Psoas muscle (tissue), 8 donors: ENCODE results near the gene COPE. TPM values are rescaled to one million over a fixed set of nuclear protein-coding genes. Genes with fewer than 3 reads are reported as not detected.
A peak's percentile ranks its signal among the peaks of the same experiment; 100 is the strongest.
"Not testable (repeated sequence)": the region's sequence is repeated elsewhere in the genome, so short reads cannot be mapped to it uniquely, and the experiment has no call there.

Experiments
- ATAC-seq, 4 donors: fragments of 200-7000 bp; cut with Tn5 transposase; one replicate each; pipeline ENCODE4 v1.9.1; 2020; ENCODE audit warnings: moderate library complexity in 3 of 4, mild to moderate bottlenecking in 2 of 4
- DNase-seq, 2 donors: peaks; one replicate each; pipeline ENCODE4 v3.0.0-alpha.2; 2020
- H3K27ac ChIP-seq: fragments of 200-600 bp; one replicate; pipeline ENCODE4 v1.8.0; 2022
- H3K27me3 ChIP-seq, 3 donors: fragments of 200-600 bp in 1 of 3; one replicate each; pipeline versions ENCODE4 v1.6.1 to v1.8.0; 2013 to 2022; ENCODE audit warnings: low read length in 2 of 3, mild to moderate bottlenecking in 2 of 3, moderate library complexity in 1 of 3; ENCODE audit not compliant: insufficient read depth in 3 of 3
- H3K36me3 ChIP-seq, 2 donors: fragments of 200-600 bp in 1 of 2; one replicate each; pipeline versions ENCODE4 v1.6.1 to v1.8.0; 2013 to 2022; ENCODE audit warnings: low read depth in 1 of 2, mild to moderate bottlenecking in 1 of 2, moderate library complexity in 1 of 2; ENCODE audit not compliant: insufficient read depth in 1 of 2
- H3K4me1 ChIP-seq: fragments of 200-600 bp; one replicate; pipeline ENCODE4 v1.8.0; 2022
- H3K4me3 ChIP-seq: fragments of 200-600 bp; one replicate; pipeline ENCODE4 v1.8.0; 2022; ENCODE audit warnings: mild to moderate bottlenecking
- H3K9me3 ChIP-seq: fragments of 200-600 bp; one replicate; pipeline ENCODE4 v1.8.0; 2022
- CTCF ChIP-seq: fragments of 200-600 bp; IDR thresholded peaks from one replicate; pipeline ENCODE4 v1.8.0; 2022; ENCODE audit warnings: antibody characterized with exemption
- WGBS, 3 donors: extraction: QIAGEN DNeasy Blood & Tissue Kit; methylation state at CpG; one replicate each; pipeline versions ENCODE4 v1.1.6 to v1.1.7; 2013; 5-methylcytosine and 5-hydroxymethylcytosine counted together
- intact Hi-C, 2 donors: fragments of 100-400 bp; cut with DNase I; formaldehyde crosslinking; loops; one replicate each; pipeline versions ENCODE4 v1.11.0 to v1.14.2; 2022
- polyA plus RNA-seq, 3 donors: library from polyadenylated mRNA; stranded (reverse); fragments of 200-250 nt; gene quantifications; one replicate each; pipeline ENCODE4 v1.2.3, GENCODE V29; 2013
- total RNA-seq, 4 donors: library from RNA; stranded (reverse); fragmentation: NEBNext Ultra II Directional in 2 of 4; extraction: Animal tissue kit (Norgen Biotek cat#: 25700) in 2 of 4; gene quantifications; one replicate each; pipeline versions ENCODE4 v1.2.1 to v1.2.4, GENCODE V29; 2021 to 2023
- donor health status: healthy with polysubstance abuse.
- donor health status: DM: no; HTN: no; CAD: no; lungs with moderate emphysema.
- donor health status: Bipolar disorder and iron deficiency.
- donor health status: healthy.
- donor health status: DM: yes; HTN: yes; CAD: no.
- donor health status: DM: no; HTN: no; CAD: no.
- donor health status: DM: no; HTN: no; CAD: no.
- donor health status: DM: yes; HTN: yes; CAD: no.

The COPE gene
- total and polyA plus RNA-seq, 7 donors: 91.5 to 173 (median 110) TPM

DNA sequence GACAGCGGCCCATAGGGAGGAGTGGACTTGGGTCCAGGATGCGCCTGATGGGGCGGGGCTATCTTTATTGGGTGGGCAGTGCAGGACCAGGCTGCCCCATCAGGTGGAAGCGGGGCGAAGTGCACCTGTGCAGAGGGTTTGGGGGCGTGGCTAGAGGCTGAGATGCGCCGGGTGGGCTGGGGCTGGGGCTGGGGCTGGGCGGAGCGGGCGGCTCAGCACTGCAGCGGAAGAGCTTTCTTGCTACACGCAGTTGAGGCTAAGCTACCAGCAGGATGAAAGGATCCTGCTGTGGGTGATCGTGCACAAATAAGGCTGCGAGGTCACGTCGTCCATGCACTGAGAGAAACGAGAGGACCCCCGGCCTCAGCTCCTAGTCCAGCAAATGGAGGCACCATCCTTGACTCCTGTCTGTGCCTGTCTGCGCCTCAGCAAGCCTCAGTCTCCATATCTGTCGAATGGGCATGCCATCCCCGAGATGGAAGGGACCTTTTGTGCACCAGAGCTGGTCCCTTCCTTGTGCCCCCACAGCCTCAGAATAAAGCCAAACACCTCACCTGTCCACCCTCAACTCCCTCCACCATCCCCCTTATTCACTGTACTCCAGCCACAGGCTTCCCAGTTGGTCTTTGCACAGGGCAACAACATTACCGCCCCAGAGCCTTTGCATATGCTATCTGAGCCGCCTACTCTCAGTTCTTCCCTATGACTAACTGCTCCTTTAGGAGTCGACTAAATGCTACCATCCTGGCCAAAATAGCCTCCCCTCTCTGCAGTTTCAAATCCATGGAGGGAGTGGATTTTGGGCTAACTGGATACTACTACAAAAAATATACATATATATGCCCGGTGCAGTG, 42.8 kb upstream of the COPE start:
- no peak for TF ChIP-seq CTCF
- DNase-seq: no peak
- no peaks in the 10 kb centered on the region for H3K9me3 ChIP-seq
- no peaks in the 10 kb centered on the region for H3K36me3 ChIP-seq
- 23 to 31% (median 24%) methylated on average over 22 to 26 of the region's 26 CpGs for WGBS, 3 donors
- ATAC-seq: no peak
- H3K4me1 ChIP-seq: no peaks in the 10 kb centered on the region
- intact Hi-C loops: no loop called here
- H3K27ac ChIP-seq: no peak overlapping the region
- no peak overlapping the region for H3K4me3 ChIP-seq
- peaks cover 0 to 21% (median 0%) of the 10 kb centered on the region in 3 donors for H3K27me3 ChIP-seq

DNA sequence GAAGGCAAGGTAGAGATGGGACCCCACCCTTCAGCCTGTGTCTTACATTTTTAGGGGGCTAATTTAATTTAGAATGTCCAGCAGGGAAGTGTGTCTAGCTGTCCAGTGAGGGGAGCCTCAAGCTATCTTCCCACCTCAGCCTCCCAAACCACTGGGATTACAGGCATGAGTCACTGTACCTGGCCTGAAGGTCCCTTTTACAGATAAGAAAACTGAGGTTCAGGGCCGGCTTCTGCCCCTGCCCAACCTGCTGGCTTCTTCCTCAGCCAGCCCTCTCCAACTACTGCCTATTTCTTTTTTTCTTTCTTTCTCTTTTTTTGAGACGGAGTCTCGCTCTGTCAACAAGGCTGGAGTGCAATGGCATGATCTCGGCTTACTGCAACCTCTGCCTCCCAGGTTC, 41.2 kb upstream of the COPE start:
- 84 to 89% (median 84%) methylated on average over 4 of the region's 4 CpGs for WGBS, 3 donors
- Histone ChIP-seq H3K27ac (no peak overlapping the region), H3K4me3 (no peak overlapping the region), H3K4me1 (no peaks in the 10 kb centered on the region), H3K9me3 (no peaks in the 10 kb centered on the region), H3K36me3 (no peaks in the 10 kb centered on the region), H3K27me3 (peaks cover 0 to 21% (median 0%) of the 10 kb centered on the region in 3 donors)
- no peak for TF ChIP-seq CTCF
- intact Hi-C loops: no loop called here
- DNase-seq: no peak
- no peak for ATAC-seq

DNA sequence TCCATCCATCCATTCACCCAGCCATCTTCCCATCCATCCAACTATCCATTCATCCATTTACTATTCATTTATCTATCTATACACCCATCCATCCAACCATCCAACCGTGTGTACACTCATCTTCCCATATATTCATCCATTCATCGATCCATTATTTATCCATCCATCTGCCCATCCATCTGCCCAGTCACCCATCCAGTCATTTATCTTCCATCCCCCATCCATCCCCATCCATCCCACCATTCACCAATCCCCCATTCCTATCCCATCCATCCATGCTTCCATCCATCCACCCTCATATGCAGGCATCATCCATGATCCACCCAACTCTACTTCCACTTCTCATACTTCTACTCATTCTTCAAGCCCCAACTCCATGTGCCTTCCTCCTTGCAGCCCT, 35.9 kb upstream of the COPE start:
- no peaks in the 10 kb centered on the region for H3K27me3 ChIP-seq
- ATAC-seq (no peak), DNase-seq (no peak)
- no peak overlapping the region for H3K27ac ChIP-seq
- no peaks in the 10 kb centered on the region for H3K4me1 ChIP-seq
- H3K9me3 ChIP-seq: no peaks in the 10 kb centered on the region
- WGBS, 3 donors: 92 to 95% (median 94%) methylated on average over 2 of the region's 2 CpGs
- no peak overlapping the region for H3K4me3 ChIP-seq
- no peaks in the 10 kb centered on the region for H3K36me3 ChIP-seq
- intact Hi-C loops: no loop called here
- no peak for TF ChIP-seq CTCF

DNA sequence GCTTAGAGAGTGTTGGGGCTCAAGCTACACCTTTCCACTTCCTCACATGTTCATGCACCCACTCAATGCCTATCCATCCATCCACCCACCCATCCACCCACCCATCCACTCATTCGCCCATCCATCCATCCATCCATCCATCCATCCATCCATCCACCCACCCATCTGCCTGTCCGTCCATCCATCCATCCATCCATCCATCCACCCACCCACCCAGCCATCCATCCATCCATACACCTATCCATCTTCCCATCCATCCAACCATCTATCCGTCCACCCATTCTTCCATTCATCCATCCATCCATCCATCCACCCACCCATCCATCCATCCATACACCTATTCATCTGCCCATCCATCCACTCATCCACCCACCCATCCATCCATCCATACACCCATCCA, 34.9 kb upstream of the COPE start:
- TF ChIP-seq CTCF: no peak
- Histone ChIP-seq H3K27ac (no peak overlapping the region), H3K36me3 (no peaks in the 10 kb centered on the region), H3K4me1 (no peaks in the 10 kb centered on the region), H3K4me3 (no peak overlapping the region), H3K27me3 (no peaks in the 10 kb centered on the region), H3K9me3 (no peaks in the 10 kb centered on the region)
- intact Hi-C loops: no loop called here
- no peak for ATAC-seq
- no peak for DNase-seq
- WGBS, 3 donors: 80 to 85% (median 84%) methylated on average over 3 of the region's 3 CpGs

GRCh38 chr19:18952364-18953003, 33.3 kb upstream of the COPE start:
- ATAC-seq: peak in 2 of 4 donors; percentile 9 to 29
- intact Hi-C loops, H3K27me3 ChIP-seq, DNase-seq, H3K4me1 ChIP-seq, H3K27ac ChIP-seq, H3K9me3 ChIP-seq, H3K36me3 ChIP-seq, H3K4me3 ChIP-seq: not testable (repeated sequence)
- WGBS, 3 donors: 34 to 39% (median 37%) methylated on average over 17 of the region's 17 CpGs
